ENCODE results near the gene ASH1L.
A peak's percentile ranks its signal among the peaks of the same experiment; 100 is the strongest.

ASH1L gene

GRCh38 chr1:155308493-155309422 lies 253.8 kb downstream of the ASH1L start, which contains the start of gene FDPS (continued):
- TF ChIP-seq ZNF521 (tag by site-specific recombination; IDR thresholded peaks at IDR 0.05) (no peak), ZNF423 (tag by site-specific recombination; IDR thresholded peaks at IDR 0.05) (peak; percentile 60; the same call in 1 of the 2 replicates), ZNF664 (tag by site-specific recombination; IDR thresholded peaks at IDR 0.05) (no peak), ZNF324 (tag by site-specific recombination; IDR thresholded peaks at IDR 0.05) (peak; percentile 15; the same call in 1 of the 2 replicates), ZSCAN16 (tag by site-specific recombination; IDR thresholded peaks at IDR 0.05) (no peak), ZNF391 (tag by site-specific recombination; IDR thresholded peaks at IDR 0.05; ENCODE audit: borderline replicate concordance, low read depth) (0 out of 2 replicates have a peak, but pooled peaks have one; percentile 3), ZNF366 (tag by site-specific recombination; conservative IDR thresholded peaks at IDR 0.05) (peak; percentile 26; the same call in 1 of the 2 replicates), PBX3 (CRISPR knock-in tag; IDR thresholded peaks at IDR 0.05) (peak; percentile 20; the same call in 1 of the 2 replicates), WT1 (tag by site-specific recombination; IDR thresholded peaks at IDR 0.05) (0 out of 2 replicates have a peak, but pooled peaks have one; percentile 11), PRDM2 (tag by site-specific recombination; IDR thresholded peaks at IDR 0.05; ENCODE audit: borderline replicate concordance) (no peak), SP3 (tag by site-specific recombination; IDR thresholded peaks at IDR 0.05) (peak; percentile 82), ZBTB7A (tag by site-specific recombination; IDR thresholded peaks at IDR 0.05; ENCODE audit: low read depth) (peak; percentile 42; the same call in 1 of the 2 replicates), ZNF449 (tag by site-specific recombination; IDR thresholded peaks at IDR 0.05) (0 out of 2 replicates have a peak, but pooled peaks have one; percentile 12), ZBTB17 (tag by site-specific recombination; IDR thresholded peaks at IDR 0.05) (peak; percentile 100), SCRT1 (tag by site-specific recombination; IDR thresholded peaks at IDR 0.05; ENCODE audit: borderline replicate concordance) (0 out of 2 replicates have a peak, but pooled peaks have one; percentile 17), ZNF626 (tag by site-specific recombination; IDR thresholded peaks at IDR 0.05) (no peak), GLIS1 (tag by site-specific recombination; IDR thresholded peaks at IDR 0.05) (no peak), REST (tag by site-specific recombination; IDR thresholded peaks at IDR 0.05) (0 out of 2 replicates have a peak, but pooled peaks have one; percentile 10), ZNF629 (tag by site-specific recombination; IDR thresholded peaks at IDR 0.05) (peak; percentile 77), ZNF501 (tag by site-specific recombination; IDR thresholded peaks at IDR 0.05) (peak; percentile 16; the same call in 1 of the 2 replicates), ATF2 (tag by site-specific recombination; IDR thresholded peaks at IDR 0.05; ENCODE audit: low read depth) (no peak), ZNF561 (tag by site-specific recombination; IDR thresholded peaks at IDR 0.05; ENCODE audit: borderline replicate concordance) (no peak), ZFHX2 (tag by site-specific recombination; conservative IDR thresholded peaks at IDR 0.05) (peak; percentile 75)
